HG03432 (cell line): Measurements from ENCODE around the gene PRDX3.
A peak's percentile ranks its signal among the peaks of the same experiment; 100 is the strongest.
"Not testable (repeated sequence)": the region's sequence is repeated elsewhere in the genome, so short reads cannot be mapped to it uniquely, and the experiment has no call there.

ENCODE experiments used
- ATAC-seq: cut with Tn5 transposase; IDR thresholded peaks from one replicate; pipeline ENCODE4 v1.9.1; 2021; ENCODE audit warnings: mild to moderate bottlenecking, moderate library complexity; ENCODE audit not compliant: unreplicated experiment

The PRDX3 gene

DNA sequence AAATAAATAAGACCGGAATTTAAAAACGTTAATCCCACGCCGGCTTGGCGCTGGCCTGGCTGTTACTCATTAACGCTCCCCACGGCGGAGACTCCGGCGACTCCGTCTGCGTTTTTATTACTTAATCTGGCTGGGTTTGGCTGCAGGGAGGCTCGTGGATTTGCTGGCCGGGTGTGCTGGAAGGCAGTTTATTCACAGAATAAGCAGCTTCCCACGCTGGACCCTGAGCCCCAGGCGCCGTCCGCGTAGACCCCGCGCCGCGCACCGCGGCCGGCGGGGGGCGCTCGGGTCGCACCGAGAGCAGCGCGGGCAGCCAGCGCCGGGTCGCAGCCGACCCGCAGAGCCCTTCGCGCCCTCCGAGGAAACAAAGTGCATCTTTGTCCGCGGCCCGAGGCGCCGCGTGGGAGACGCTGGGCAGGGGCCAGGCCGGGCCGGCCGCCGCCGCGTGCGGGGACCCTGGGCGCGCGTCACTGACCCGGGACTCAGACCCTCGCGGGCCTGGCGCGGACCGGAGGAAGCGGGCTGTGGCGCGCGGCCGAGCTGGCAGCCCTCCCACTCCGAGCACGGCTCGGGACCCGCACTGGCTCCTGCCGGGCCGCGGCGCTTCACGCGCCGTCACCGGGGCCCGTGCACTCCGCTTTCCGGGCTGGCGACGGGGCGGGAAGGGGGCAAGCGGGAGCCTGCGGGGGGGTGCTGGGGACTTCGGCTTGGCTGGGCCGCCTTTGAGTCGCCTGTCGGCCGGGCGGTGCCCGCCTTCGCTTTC is 28.2 kb upstream of the PRDX3 start:
- ATAC-seq: peak; percentile 68

- peak; percentile 23 for ATAC-seq
Measured at GRCh38 chr10:119205894-119206602, 27.4 kb upstream of the PRDX3 start.

GRCh38 chr10:119203006-119203405 is 24.4 kb upstream of the PRDX3 start:
- ATAC-seq: no peak

GRCh38 chr10:119201233-119201632 is 22.6 kb upstream of the PRDX3 start:
- no peak for ATAC-seq

- peak; percentile 70 for ATAC-seq
Measured at GRCh38 chr10:119199231-119199992, 20.8 kb upstream of the PRDX3 start.

DNA sequence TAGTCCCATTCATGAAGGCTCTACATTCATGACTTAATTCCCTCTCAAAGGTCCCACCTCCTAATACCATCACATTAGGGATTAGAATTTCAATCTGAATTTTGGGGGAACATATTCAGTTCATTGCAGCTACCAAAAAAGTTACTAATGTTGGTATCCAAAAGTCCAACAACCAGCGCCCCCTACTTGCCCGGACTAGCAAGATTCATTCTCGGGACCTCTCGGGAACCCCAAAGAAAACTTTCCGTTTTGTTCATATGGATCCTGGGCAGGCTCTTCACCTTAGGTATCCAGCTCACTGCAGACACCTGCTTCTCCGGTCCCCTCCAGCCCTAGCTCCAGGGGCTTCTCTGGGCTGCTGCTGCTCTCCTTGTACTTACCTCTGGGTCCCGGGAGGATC is 19.8 kb upstream of the PRDX3 start:
- ATAC-seq: no peak

DNA sequence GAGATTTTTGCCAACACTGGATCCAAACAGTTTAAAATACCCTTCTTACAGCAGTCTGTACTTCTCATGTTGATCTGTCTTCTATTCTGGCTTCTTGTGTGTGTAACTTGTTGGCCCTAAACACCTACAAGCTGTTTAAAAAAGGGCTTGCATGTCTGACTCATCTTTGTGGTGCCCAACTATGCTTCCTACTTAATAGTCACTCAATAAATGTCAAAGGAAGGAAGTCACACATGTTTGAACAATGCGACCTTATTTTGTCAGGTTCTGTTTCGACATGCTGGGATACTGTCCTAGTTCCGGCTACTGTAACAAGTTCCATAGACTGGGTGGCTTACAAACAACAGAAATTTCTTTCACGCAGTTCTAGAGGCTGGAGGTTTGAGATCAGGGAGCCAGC is 19.3 kb upstream of the PRDX3 start:
- ATAC-seq: no peak

- ATAC-seq: no peak
Measured at GRCh38 chr10:119191881-119192280, 13.3 kb upstream of the PRDX3 start.

GRCh38 chr10:119190954-119191785 is 12.6 kb upstream of the PRDX3 start:
- ATAC-seq: no peak

DNA sequence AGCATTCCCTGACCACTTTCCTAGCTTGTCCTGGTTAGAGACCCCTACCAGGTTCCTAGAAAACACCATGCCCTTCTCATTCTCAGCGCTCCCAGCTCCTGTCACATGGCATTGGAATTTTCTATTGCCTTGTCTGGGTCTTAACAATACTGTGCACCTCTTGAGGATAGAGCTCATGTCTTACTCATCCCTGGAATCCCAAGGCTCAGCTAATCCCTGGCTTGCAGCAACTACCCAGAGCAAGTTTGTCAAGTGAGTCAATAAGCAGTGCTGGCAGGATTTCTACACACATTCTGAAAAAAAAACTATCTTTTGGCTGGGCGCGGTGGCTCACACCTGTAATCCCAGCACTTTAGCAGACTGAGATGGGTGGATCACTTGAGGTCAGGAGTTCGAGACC is 11.7 kb upstream of the PRDX3 start:
- no peak for ATAC-seq

DNA sequence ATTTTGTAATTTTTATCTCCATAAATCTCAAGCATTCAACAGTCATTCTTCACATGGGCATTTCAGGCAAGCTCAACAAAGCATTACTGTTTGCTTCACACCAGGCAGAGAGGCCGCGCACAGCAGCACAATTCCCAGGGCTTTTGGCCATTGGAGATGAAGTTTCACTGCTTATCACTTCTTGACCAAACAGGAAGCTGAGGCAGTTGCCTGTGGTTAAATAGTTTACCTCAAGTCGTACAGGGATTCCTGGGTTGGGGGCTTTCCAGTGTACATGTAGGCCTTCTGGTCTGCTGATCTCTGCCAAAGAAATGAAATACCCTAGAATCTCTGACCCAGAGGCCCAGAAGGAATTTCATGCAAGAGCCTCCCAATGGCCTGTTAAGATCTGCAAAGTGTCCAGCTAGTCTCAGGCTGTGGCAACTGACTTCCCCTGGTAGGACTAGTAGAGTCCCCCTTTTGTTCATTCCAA is 11.2 kb upstream of the PRDX3 start:
- peak; percentile 74 for ATAC-seq

GRCh38 chr10:119183664-119184412 is 5.2 kb upstream of the PRDX3 start:
- peak; percentile 43 for ATAC-seq

DNA sequence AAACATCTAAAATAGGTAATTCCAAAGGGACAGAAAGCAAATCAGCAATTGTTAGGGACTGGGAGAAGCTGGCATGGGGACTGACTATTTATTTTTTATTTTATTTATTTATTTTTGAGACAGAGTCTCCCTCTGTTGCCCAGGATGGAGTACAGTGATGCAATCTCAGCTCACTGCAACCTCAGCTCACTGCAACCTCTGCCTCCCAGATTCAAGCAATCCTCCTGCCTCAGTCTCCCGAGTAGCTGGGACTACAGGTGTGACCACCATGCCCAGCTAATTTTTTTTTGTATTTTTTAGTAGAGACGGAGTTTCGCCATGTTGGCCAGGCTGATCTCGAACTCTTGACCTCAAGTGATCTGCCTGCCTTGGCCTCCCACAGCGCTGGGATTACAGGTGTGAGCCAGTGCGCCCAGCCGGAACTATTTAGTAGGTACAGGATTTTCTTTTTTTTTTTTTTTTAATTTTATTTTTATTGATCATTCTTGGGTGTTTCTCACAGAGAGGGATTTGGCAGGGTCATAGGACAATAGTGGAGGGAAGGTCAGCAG is 2.3 kb upstream of the PRDX3 start:
- not testable (repeated sequence) for ATAC-seq

DNA sequence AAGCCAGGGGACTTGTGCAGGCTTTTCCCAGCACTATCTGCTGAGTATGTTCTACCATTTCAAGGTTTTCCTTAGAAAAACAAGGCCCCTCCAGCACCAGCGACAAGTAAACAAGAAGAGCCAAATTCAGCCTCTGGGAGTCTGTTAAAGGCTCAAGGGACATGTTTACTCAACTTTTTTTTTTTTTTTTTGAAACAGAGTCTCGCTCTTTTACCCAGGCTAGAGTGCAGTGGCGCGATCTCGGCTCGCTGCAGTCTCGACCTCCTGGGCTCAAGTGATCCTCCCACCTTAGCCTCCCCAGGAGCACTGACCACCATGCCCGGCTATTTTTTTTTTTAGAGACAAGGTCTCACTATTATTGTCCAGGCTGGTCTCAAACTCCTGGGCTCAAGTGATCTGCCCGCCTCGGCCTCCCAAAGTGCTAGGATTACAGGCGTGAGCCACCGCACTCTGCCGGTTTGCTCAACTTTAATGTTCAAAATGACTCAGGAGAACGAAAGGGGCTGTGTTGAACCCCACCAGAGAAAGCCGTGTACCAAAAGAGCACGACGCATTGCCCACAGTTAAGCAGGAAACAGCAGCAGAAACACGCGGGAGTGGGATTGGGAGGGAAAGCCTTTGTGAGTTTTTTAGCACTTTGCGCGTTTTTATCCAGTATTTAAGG is 772 bp downstream of the PRDX3 start:
- peak; percentile 11 for ATAC-seq

GRCh38 chr10:119176166-119176565 is 2.4 kb downstream of the PRDX3 start:
- no peak for ATAC-seq

GRCh38 chr10:119174109-119174508 is 4.5 kb downstream of the PRDX3 start:
- no peak for ATAC-seq

DNA sequence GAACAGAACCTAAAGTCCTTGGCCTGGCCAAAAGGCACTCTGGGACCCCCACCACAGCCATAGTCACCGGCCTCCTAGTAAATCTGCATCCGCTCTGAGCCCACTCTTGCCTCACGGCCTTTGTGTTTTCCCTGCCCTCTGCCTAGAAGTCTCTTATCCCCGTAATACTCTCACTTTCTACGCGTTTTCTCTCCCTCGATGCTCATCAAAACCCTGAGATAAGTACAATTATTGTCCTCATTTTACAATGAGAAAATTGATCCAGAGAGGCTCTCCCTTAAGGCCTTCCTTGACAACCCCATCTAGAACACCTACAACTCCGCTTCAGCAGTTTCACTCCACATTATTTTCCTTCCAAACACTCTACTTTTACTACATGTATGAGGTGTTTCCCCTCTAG is 11.6 kb downstream of the PRDX3 start:
- ATAC-seq: no peak

DNA sequence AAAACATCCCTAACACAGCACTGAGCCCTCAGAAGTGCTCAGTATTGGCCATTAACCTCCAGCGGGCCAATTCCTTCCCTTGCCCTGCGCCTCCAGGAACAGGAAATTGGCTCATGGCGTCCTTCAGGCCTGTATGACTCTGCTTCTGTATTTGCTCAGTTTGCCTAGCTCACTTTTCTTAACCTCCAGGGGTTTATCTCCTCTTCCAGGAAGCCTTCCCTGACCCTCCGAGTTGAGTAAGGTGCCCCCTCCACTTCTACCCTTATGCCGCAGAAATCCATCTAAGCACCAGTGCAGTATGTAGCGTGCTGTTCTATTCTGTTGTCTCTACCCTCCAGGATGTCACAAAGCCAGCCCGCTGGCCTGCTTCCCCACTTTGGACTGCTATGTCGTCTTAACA is 12.0 kb downstream of the PRDX3 start:
- no peak for ATAC-seq

- no peak for ATAC-seq
Measured at GRCh38 chr10:119166118-119166500, 12.5 kb downstream of the PRDX3 start.
